Brain microvascular endothelial cell (primary cell): Measurements from ENCODE around the gene ZC3H4.
"Not testable (repeated sequence)": the region's sequence is repeated elsewhere in the genome, so short reads cannot be mapped to it uniquely, and the experiment has no call there.

Experiments
- DNase-seq: peaks from one replicate; pipeline ENCODE4 v3.0.0-alpha.2; 2020
- H3K27ac ChIP-seq: fragments of 250-450 bp; sonication (Bioruptor Pico); 2 replicates; pipeline ENCODE4 v1.5.1; 2020; ENCODE audit warnings: mild to moderate bottlenecking, moderate library complexity
- H3K27me3 ChIP-seq: fragments of 250-450 bp; sonication (Bioruptor Pico); replicated peaks from 2 replicates; pipeline ENCODE4 v1.5.1; 2020; ENCODE audit warnings: mild to moderate bottlenecking
- H3K36me3 ChIP-seq: fragments of 250-450 bp; sonication (Bioruptor Pico); replicated peaks from 2 replicates; pipeline ENCODE4 v1.5.1; 2020; ENCODE audit warnings: mild to moderate bottlenecking
- H3K4me3 ChIP-seq: 2 replicates; pipeline ENCODE4 v1.5.1; 2011; ENCODE audit warnings: low read depth, mild to moderate bottlenecking, control low read depth, low read length, moderate library complexity
- CTCF ChIP-seq: IDR thresholded peaks from 2 replicates; pipeline ENCODE4 v1.5.1; 2011; ENCODE audit warnings: low read depth, mild to moderate bottlenecking, moderate library complexity, low read length, control low read depth, inconsistent platforms; ENCODE audit errors: missing control alignments
- in situ Hi-C: cut with HindIII; loops from 2 replicates; pipeline ENCODE4 v1.10.0; 2017; ENCODE audit warnings: low sequenced_read_pairs, low pct_ligation_motif_present

Gene ZC3H4

GRCh38 chr19:47089767-47090350 is 23.7 kb downstream of the ZC3H4 start:
- peaks cover 56% of the 10 kb centered on the region for H3K36me3 ChIP-seq
- DNase-seq: no peak
- TF ChIP-seq CTCF: no peak

GRCh38 chr19:47086280-47086679 is 27.3 kb downstream of the ZC3H4 start:
- H3K4me3 ChIP-seq: no peak overlapping the region
- no peaks in the 10 kb centered on the region for H3K27me3 ChIP-seq
- TF ChIP-seq CTCF: no peak
- in situ Hi-C loops: no loop called here
- H3K36me3 ChIP-seq: peaks cover 74% of the 10 kb centered on the region
- no peak for DNase-seq
- no peak overlapping the region for H3K27ac ChIP-seq

More at GRCh38 chr19:47089767-47090350, 23.7 kb downstream of the ZC3H4 start:
- no peak overlapping the region for H3K4me3 ChIP-seq
- no peak overlapping the region for H3K27ac ChIP-seq
- no peaks in the 10 kb centered on the region for H3K27me3 ChIP-seq
- in situ Hi-C loops: no loop called here

- Histone ChIP-seq H3K27ac (no peak overlapping the region), H3K36me3 (peaks cover 79% of the 10 kb centered on the region)
Measured at GRCh38 chr19:47084879-47085439, 28.6 kb downstream of the ZC3H4 start.

GRCh38 chr19:47082493-47082892 is 31.1 kb downstream of the ZC3H4 start:
- TF ChIP-seq CTCF: no peak
- H3K36me3 ChIP-seq: peaks cover 66% of the 10 kb centered on the region
- DNase-seq: no peak

More at GRCh38 chr19:47084879-47085439, 28.6 kb downstream of the ZC3H4 start:
- Histone ChIP-seq H3K27me3 (no peaks in the 10 kb centered on the region), H3K4me3 (no peak overlapping the region)
- TF ChIP-seq CTCF: no peak
- in situ Hi-C loops: no loop called here
- no peak for DNase-seq

GRCh38 chr19:47081095-47081494 is 32.5 kb downstream of the ZC3H4 start:
- H3K4me3 ChIP-seq: no peak overlapping the region
- in situ Hi-C loops: no loop called here
- H3K27ac ChIP-seq: no peak overlapping the region
- H3K27me3 ChIP-seq: no peaks in the 10 kb centered on the region
- DNase-seq: no peak
- TF ChIP-seq CTCF: no peak
- peaks cover 66% of the 10 kb centered on the region for H3K36me3 ChIP-seq

More at GRCh38 chr19:47082493-47082892, 31.1 kb downstream of the ZC3H4 start:
- no peak overlapping the region for H3K27ac ChIP-seq
- H3K4me3 ChIP-seq: no peak overlapping the region
- in situ Hi-C loops: no loop called here
- H3K27me3 ChIP-seq: no peaks in the 10 kb centered on the region

- in situ Hi-C loops, H3K27me3 ChIP-seq: not testable (repeated sequence)
- peaks cover 48% of the 10 kb centered on the region for H3K36me3 ChIP-seq
Measured at GRCh38 chr19:47078351-47078750, 35.2 kb downstream of the ZC3H4 start.

More at GRCh38 chr19:47078351-47078750, 35.2 kb downstream of the ZC3H4 start:
- H3K27ac ChIP-seq, DNase-seq, H3K4me3 ChIP-seq: not testable (repeated sequence)
